Stimulated activated CD8-positive, alpha-beta memory T cell treated with anti-CD3 and anti-CD28 coated beads, Interleukin-12 subunit alpha, Interleukin-12 subunit beta, amount 100 ng/mL, for 4 hours (primary cell): ENCODE results near the gene IHH.

Source experiments
- DNase-seq: peaks from one replicate; pipeline ENCODE4 v3.0.0-alpha.2; 2020; ENCODE audit warnings: low read depth

The IHH gene

GRCh38 chr2:219060821-219061791, at the start of gene IHH:
Gene IHH, minus strand, starts transcription at chr2:219060921. Its CDS starts 454 bp downstream, at chr2:219060467.
- no peak for DNase-seq

GRCh38 chr2:219109471-219109870, 48.8 kb upstream of the IHH start:
- peak; percentile 15 for DNase-seq

- no peak for DNase-seq
Observed at GRCh38 chr2:219107758-219108157, 47.0 kb upstream of the IHH start.

GRCh38 chr2:219106251-219106650, 45.5 kb upstream of the IHH start:
- no peak for DNase-seq

GRCh38 chr2:219104107-219105035, 43.6 kb upstream of the IHH start:
- no peak for DNase-seq

- no peak for DNase-seq
Observed at GRCh38 chr2:219099329-219099728, 38.6 kb upstream of the IHH start.

- DNase-seq, result no peak
Observed at GRCh38 chr2:219095406-219095935, 34.8 kb upstream of the IHH start.

- no peak for DNase-seq
Observed at GRCh38 chr2:219094171-219094570, 33.5 kb upstream of the IHH start.

- no peak for DNase-seq
Observed at GRCh38 chr2:219090436-219091299, 29.9 kb upstream of the IHH start.

- no peak for DNase-seq
Observed at GRCh38 chr2:219089330-219089729, 28.6 kb upstream of the IHH start.

- DNase-seq, result no peak
Observed at GRCh38 chr2:219087848-219088247, 27.1 kb upstream of the IHH start.

- DNase-seq, result no peak
Observed at GRCh38 chr2:219087361-219087760, 26.6 kb upstream of the IHH start.

- DNase-seq, result no peak
Observed at GRCh38 chr2:219086196-219086595, 25.5 kb upstream of the IHH start.

- no peak for DNase-seq
Observed at GRCh38 chr2:219084791-219085190, 24.1 kb upstream of the IHH start.

GRCh38 chr2:219082332-219082958, 21.7 kb upstream of the IHH start:
- no peak for DNase-seq

- no peak for DNase-seq
Observed at GRCh38 chr2:219081701-219082331, 21.1 kb upstream of the IHH start.

- DNase-seq, result no peak
Observed at GRCh38 chr2:219081096-219081495, 20.4 kb upstream of the IHH start.

- no peak for DNase-seq
Observed at GRCh38 chr2:219079417-219079816, 18.7 kb upstream of the IHH start.

GRCh38 chr2:219078951-219079350, 18.2 kb upstream of the IHH start:
- no peak for DNase-seq

- no peak for DNase-seq
Observed at GRCh38 chr2:219078126-219078525, 17.4 kb upstream of the IHH start.
